ENCODE data around the gene FAM151A. TPM values are rescaled to one million over a fixed set of nuclear protein-coding genes. Genes with fewer than 3 reads are reported as not detected.
A peak's percentile ranks its signal among the peaks of the same experiment; 100 is the strongest.

The FAM151A gene
- total and polyA plus RNA-seq, 4 donors = 0.02 to 0.06 TPM; not detected in 2

DNA sequence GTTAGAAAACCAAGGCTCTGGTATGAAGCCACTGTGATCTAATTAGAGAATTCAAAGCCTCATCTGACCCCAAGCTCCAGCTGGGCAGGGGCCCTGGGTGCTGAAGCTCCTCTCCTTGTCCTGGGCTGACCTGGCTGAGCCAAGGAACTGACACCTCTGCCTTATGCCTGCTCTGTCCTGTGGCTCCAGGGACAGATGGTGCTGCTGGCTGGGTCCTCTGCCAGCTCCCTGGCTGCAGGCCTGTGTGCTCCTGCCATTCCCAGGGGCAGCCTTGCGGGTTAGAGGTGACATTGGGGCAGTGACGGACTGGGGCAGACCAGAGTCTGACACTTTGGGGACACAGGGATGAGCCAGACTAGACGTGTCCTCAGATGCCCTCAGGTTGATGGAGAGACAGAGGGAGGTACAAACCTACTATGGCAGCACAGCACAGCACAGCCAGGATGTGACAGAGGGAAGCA is 63.5 kb downstream of the FAM151A start:
- H3K9ac ChIP-seq (ENCODE audit: insufficient read depth in 1 of 2, low read length in 2 of 2) = no peak overlapping the region

More for the DNA sequence above, 63.5 kb downstream of the FAM151A start:
- Histone ChIP-seq H3K36me3 (ENCODE audit: control insufficient read depth in 4 of 4, insufficient read depth in 4 of 4, low read length in 4 of 4) (no peaks in the 10 kb centered on the region), H3K4me1 (ENCODE audit: control insufficient read depth in 5 of 5, insufficient read depth in 5 of 5, low read length in 5 of 5) (peaks cover 0 to 10% (median 0%) of the 10 kb centered on the region in 5 donors), H3K9me3 (ENCODE audit: control insufficient read depth in 4 of 4, insufficient read depth in 3 of 4, low read length in 3 of 4) (peaks cover 0 to 2% (median 0%) of the 10 kb centered on the region in 4 donors), H3K27ac (ENCODE audit: low read depth in 1 of 2, low read length in 1 of 2) (peak overlapping the region in 1 of 2 donors; percentile 76), H3K27me3 (ENCODE audit: control insufficient read depth in 3 of 3, insufficient read depth in 3 of 3, low read length in 2 of 3) (no peaks in the 10 kb centered on the region), H3K4me3 (no peak overlapping the region)
- WGBS, 2 donors = 85 to 93% methylated on average over 3 of the region's 3 CpGs
- ATAC-seq (ENCODE audit: insufficient read depth, low FRiP score) (no peak), DNase-seq (no peak)
- TF ChIP-seq, protein P1, sequence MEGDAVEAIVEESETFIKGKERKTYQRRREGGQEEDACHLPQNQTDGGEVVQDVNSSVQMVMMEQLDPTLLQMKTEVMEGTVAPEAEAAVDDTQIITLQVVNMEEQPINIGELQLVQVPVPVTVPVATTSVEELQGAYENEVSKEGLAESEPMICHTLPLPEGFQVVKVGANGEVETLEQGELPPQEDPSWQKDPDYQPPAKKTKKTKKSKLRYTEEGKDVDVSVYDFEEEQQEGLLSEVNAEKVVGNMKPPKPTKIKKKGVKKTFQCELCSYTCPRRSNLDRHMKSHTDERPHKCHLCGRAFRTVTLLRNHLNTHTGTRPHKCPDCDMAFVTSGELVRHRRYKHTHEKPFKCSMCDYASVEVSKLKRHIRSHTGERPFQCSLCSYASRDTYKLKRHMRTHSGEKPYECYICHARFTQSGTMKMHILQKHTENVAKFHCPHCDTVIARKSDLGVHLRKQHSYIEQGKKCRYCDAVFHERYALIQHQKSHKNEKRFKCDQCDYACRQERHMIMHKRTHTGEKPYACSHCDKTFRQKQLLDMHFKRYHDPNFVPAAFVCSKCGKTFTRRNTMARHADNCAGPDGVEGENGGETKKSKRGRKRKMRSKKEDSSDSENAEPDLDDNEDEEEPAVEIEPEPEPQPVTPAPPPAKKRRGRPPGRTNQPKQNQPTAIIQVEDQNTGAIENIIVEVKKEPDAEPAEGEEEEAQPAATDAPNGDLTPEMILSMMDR (IDR thresholded peaks at IDR 0.05; ENCODE audit: control extremely low read depth, extremely low read depth) = no peak

Other genes starting within 250 kb of the FAM151A start
- 10 to 100 TPM; 35.4 to 47.8 TPM for gene SSBP3, start 217.1 kb downstream of the FAM151A start, total RNA-seq
- 10 to 100 TPM; 15.9 to 34.3 TPM for gene SSBP3, start 217.1 kb downstream of the FAM151A start, polyA plus RNA-seq
- gene ACOT11, start 75.3 kb downstream of the FAM151A start, total RNA-seq = 10 to 100 TPM; 12.2 to 13.5 TPM
- gene ACOT11, start 75.3 kb downstream of the FAM151A start, polyA plus RNA-seq = 1 to 10 TPM; 2.8 to 3.7 TPM
- gene MROH7, start 18.3 kb upstream of the FAM151A start, total RNA-seq = 1 to 10 TPM; 2.6 to 3.4 TPM
- 1 to 10 TPM in 1 of 2 donors, under 1 TPM in 1; 0.21 to 1.2 TPM for gene MROH7, start 18.3 kb upstream of the FAM151A start, polyA plus RNA-seq
- gene TTC4, start 92.3 kb upstream of the FAM151A start, total RNA-seq = 10 to 100 TPM; 17.5 to 18.4 TPM
- 10 to 100 TPM; 11.6 to 16.0 TPM for gene TTC4, start 92.3 kb upstream of the FAM151A start, polyA plus RNA-seq
- 1 to 10 TPM; 2.4 to 4.3 TPM for gene PARS2, start 141.0 kb upstream of the FAM151A start, total RNA-seq
- 1 to 10 TPM; 1.3 to 2.9 TPM for gene PARS2, start 141.0 kb upstream of the FAM151A start, polyA plus RNA-seq
- 1 to 10 TPM; 3.4 to 6.6 TPM for gene TTC22, start 177.8 kb upstream of the FAM151A start, total RNA-seq
- 1 to 10 TPM; 2.9 to 3.7 TPM for gene TTC22, start 177.8 kb upstream of the FAM151A start, polyA plus RNA-seq